DND-41 (cell line): Measurements from ENCODE around the gene FLAD1.

Experiments used
- EZH2 ChIP-seq: IDR thresholded peaks from 3 replicates; pipeline ENCODE4 v1.6.1; 2012; ENCODE audit warnings: borderline replicate concordance, low read depth, mild to moderate bottlenecking, moderate library complexity, low read length, inconsistent platforms; ENCODE audit not compliant: severe bottlenecking
- TF ChIP-seq, protein P1 (sequence below): IDR thresholded peaks from 2 replicates; pipeline ENCODE4 v1.5.1; 2012; ENCODE audit warnings: borderline replicate concordance, low read length, moderate library complexity, mild to moderate bottlenecking; ENCODE audit not compliant: poor library complexity, severe bottlenecking; ENCODE audit errors: extremely low read depth

DNA sequence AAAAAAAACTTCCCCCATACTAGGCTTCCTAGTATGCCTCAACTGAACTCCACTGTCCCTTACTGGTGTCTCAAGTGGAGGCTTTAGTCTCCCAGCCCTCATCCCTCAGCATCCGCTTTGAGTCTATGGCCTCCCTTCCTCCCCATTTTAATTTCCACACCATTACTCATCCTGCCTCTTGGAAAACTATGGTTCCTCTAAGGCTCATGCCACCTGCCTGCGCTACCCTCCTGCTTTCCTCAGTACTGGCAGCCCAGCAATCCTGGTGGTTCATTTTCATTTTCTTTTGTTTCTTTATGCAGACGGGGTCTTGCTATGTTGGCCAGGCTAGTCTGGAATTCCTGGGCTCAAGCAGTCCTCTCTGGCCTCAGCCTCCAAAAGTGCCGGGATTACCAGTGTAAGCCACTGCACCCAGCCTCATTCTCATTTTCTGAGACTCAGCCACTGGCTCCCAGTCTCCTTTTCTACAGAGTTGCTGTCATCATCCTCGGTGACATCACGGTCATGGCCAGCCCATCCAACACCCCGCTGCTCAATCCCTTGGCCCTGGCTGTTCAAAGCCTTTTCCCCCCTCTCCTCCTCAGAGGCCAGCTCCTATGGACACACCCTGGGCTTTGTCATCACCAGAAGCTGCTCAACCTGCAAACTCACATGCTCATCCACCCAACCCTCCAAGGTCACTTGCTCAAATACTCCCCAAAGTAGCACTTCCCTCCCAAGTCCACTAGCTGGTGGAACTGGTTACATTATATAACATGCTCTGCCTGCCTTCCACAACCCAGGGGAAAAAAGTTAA lies 44.3 kb upstream of the FLAD1 start:
- TF ChIP-seq, protein P1, sequence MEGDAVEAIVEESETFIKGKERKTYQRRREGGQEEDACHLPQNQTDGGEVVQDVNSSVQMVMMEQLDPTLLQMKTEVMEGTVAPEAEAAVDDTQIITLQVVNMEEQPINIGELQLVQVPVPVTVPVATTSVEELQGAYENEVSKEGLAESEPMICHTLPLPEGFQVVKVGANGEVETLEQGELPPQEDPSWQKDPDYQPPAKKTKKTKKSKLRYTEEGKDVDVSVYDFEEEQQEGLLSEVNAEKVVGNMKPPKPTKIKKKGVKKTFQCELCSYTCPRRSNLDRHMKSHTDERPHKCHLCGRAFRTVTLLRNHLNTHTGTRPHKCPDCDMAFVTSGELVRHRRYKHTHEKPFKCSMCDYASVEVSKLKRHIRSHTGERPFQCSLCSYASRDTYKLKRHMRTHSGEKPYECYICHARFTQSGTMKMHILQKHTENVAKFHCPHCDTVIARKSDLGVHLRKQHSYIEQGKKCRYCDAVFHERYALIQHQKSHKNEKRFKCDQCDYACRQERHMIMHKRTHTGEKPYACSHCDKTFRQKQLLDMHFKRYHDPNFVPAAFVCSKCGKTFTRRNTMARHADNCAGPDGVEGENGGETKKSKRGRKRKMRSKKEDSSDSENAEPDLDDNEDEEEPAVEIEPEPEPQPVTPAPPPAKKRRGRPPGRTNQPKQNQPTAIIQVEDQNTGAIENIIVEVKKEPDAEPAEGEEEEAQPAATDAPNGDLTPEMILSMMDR: no peak
- TF ChIP-seq EZH2: no peak
